HG02970 (cell line): ENCODE results near the gene FBXO27.
"Not testable (repeated sequence)": the region's sequence is repeated elsewhere in the genome, so short reads cannot be mapped to it uniquely, and the experiment has no call there.

Source experiments
- ATAC-seq: cut with Tn5 transposase; IDR thresholded peaks from one replicate; pipeline ENCODE4 v1.9.1; 2021; ENCODE audit warnings: mild to moderate bottlenecking, moderate library complexity, moderate number of reproducible peaks; ENCODE audit not compliant: unreplicated experiment, low FRiP score

FBXO27 gene, protein sequence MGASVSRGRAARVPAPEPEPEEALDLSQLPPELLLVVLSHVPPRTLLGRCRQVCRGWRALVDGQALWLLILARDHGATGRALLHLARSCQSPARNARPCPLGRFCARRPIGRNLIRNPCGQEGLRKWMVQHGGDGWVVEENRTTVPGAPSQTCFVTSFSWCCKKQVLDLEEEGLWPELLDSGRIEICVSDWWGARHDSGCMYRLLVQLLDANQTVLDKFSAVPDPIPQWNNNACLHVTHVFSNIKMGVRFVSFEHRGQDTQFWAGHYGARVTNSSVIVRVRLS

DNA sequence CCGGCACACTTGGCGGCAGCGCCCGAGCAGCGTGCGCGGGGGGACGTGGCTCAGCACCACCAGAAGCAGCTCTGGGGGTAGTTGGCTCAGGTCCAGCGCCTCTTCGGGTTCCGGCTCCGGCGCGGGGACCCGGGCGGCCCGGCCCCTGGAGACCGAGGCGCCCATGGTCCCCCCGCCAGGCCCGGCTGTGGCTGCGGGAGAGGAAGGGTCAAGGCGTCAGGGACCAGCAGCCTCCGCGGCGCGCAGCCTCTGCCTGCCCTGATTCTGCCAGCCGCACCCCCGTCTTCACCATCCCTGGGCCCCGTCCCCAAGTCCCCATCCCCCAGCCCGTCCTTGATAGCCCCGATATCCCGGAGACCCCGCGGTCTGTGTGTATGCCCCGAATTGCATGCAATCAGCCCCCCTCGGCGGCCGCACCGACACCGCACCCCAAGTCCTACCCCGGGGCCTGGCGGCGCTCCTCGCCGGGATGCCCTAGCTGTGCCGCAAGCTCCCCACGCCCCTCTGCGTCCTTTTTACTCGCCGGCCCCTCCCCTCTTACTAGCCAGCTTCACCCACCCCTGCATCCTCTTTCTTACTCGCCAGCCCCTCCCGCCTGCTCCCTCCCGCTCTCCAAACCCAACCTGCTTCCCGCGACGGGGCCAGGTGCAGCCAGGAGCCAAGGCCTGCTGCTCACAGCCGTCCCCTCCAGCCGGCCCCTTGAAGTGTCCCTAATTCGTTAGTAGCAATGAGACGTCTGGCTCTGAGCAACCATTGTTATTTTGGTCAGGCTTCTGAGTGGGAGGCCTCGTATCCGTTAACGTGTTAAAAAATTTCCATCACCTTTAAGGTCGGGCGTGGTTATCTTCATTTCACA is at the start of gene FBXO27:
Gene FBXO27, minus strand, starts transcription at position 487 of the 856 bp plus-strand sequence. Its CDS starts 322 bp downstream, at position 165.
- no peak for ATAC-seq

DNA sequence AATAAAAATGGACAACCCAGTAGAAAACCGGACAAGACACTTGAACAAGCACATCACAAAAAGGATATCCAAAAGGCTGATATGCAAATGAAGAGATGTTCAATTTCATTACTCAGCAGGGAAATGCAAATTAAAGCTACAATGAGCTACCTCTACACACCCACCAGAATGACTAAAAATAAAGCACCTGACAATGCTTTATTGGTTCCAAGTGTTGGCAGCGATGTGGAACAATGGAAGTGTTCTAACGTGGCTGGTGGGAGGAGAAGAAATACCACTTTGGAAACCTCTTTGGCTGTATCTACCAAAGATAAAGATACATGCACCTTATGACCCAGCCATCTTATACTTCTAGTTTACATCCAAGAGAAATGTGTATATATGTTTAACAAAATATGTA is 48.1 kb upstream of the FBXO27 start:
- ATAC-seq = no peak

DNA sequence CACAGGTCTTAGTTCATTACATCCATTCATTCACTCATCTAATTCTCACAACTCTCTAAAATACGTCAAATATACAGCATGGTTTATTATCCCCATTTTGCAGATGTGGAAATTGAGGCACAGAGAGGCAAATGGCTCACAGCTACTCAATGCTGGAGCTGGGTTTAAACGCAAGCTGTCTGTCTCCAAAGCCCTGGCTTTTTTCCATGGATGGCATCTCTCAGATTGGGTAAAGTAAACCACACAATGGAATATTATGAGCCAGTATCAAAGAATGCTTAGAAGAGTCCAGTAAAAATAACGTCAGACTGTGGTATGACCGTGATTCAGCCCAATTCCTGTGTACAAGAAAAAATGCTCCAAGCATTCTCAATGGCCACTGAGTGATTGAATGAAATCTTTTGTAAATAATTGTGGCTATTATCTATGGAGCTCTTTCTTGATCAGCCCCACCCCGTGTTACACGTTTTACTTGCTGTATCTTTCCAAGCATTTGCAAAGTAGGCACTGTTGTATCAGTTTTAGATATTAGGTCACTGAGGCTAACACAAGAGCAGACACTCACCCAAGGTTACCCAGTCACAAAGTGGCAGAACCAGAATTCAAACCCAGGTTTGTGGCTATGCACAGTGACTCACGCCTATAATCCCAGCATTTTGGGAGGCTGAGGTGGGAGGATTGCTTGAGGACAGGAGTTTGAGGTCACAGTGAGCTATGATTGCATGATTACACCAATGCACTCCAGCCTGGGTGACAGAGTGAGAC is 46.3 kb upstream of the FBXO27 start:
- ATAC-seq = no peak

DNA sequence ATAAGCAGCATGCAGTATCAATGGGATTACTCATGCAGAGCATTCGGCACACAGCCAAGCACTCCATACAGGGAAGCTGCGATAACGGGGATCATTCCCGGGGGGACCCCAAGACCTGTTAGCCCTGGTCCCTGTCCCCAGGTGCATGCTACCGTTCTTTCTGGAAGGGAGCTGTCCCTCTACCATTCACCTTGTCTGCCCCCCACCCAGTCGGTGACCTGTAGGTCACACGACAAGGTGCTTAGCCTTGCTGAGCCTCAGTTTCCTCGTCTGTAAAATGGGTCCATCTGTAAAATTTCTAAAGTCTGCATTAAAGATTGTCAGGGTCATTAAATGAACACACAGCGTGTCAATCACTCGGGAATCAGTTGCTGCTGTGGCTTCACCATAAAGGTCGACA is 45.0 kb upstream of the FBXO27 start:
- no peak for ATAC-seq

DNA sequence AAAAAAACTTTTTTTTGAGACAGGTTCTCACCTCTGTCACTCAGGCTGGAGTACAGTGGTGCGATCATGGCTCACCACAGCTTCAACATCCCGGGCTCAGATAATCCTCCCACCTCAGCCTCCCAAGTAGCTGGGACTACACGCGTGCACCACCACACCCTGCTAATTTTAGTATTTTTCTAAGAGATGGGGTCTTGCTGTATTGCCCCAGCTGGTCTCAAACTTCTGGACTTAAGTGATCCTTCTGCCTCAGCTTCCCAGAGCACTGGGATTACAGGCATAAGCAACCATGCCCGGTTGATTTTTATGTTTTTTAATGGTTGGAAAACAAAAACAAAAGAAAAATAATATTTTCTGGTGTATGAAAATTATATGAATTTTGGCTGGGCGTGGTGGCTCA is 42.6 kb upstream of the FBXO27 start:
- no peak for ATAC-seq

DNA sequence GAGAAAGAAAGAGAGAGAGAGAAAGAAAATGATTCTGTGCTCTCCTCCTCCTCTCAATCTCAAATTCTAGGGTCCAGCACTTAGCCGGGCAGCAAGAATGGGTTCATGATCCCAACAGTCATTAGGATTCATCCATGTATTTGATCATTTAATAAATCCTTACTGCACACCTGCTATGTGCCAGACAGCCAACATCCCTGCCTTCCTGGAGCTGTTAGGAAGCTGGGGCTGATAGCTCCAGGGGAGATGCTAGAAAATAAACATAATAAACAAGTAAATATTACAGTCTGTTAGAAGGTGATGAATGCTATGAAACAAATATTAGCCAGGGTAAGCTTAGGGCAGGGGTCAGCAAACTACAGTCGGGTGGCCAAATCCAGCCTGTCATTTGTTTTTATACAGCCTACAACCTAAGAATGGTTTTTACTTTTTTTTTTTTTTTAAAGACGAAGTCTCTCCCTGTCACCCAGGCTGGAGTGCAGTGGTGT is 41.9 kb upstream of the FBXO27 start:
- no peak for ATAC-seq

DNA sequence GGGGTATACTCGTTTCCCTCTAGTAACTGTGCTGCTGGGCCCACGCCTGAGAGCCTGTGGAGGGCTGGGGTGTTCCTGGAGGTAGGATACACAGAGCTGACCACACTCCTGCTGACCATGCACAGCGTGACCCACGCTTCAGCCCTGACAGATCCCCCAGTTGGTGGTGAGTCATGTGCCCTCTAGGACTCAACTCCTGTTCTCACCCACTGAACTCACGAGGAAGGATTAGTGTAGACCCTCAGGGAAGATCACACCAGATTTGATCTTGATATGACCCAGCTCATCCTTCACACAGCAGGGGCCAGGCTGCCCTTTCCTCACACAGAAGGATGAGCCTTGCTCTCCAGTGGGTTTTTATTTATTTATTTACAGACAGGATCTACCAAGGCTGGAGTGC is 38.5 kb upstream of the FBXO27 start:
- ATAC-seq = no peak

DNA sequence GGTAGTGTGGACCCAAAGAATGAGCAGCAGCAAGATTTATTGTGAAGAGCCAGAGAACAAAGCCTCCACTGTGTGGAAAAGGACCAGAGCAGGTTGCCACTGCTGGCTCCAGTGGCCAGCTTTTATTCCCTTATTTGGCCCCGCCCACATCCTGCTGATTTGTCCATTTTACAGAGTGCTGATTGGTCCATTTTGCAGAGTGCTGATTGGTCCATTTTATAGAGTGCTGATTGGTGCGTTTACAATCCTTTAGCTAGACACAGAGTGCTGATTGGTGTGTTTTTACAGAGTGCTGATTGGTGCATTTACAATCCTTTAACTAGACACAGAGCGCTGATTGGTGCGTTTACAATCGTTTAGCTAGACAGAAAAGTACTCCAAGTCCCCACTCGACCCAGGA is 35.9 kb upstream of the FBXO27 start:
- not testable (repeated sequence) for ATAC-seq

DNA sequence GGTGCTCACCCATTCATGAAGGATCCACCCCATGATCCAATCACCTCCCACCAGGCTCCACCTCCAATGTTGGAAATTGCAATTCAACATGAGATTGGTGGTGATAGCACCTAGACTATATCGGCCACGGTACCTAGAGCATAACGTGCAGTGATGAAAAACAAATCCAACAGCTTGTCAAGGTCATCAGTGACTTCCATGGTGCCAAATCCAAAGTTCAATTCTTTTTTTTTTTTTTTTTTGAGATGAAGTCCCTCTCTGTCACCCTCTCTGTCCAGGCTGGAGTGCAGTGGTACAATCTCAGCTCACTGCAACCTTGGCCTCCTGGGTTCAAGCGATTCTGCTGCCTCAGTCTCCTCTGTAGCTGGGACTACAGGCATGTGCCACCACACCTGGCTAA is 34.8 kb upstream of the FBXO27 start:
- ATAC-seq = no peak

DNA sequence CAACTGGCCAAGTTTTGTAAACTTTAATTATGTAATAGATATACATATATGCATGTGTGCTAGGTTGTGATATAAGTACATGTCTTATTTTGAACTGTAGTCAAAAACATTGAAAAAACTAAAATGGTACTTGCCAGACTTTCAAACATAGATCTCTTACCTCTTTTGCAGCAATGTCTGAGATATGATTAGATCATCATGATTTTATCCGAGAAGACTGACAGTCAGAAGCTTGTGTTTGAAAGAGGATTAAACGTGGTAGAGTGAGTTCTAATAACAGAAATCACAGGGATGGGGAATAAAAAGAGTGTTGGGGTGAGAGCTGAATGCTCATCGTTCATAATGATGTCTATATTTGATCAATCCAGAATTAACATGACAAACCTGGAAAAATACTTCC is 33.6 kb upstream of the FBXO27 start:
- ATAC-seq = no peak

DNA sequence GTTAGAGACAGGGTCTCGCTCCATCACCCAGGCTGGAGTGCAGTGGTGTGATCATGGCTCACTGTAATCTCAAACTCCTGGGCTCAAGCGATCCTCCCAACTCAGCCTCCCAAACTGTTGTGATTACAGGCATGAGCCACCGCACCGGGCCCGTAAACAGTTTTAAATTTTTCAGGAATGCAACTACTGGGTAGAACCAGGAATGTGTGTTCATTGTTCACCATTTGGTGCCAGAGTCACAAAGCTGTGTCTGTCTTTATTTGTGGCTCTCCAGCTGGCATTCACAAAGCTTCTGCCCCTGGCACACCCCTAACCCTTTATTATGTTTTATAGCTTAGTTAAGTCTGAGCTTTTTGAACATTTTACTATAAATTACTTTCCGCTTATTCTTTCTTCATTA is 32.1 kb upstream of the FBXO27 start:
- no peak for ATAC-seq

DNA sequence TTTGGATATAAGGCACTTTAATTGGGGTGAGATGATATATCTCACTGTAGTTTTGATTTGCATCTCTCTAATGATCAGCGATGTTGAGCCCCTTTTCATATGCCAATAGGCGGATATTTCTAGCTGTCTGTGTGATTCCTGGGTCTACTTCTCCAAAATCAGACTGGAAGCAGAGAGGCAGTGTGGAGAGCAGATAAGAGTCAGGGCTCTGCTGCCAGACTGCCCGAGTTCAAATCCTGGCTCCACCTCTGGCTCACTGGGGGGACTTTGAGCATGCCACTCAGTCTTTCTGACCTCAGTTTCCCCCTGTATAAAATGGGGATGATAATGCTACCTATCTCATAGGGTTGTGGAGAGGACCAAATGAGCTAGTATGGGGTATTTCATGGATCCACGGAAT is 27.8 kb upstream of the FBXO27 start:
- no peak for ATAC-seq

DNA sequence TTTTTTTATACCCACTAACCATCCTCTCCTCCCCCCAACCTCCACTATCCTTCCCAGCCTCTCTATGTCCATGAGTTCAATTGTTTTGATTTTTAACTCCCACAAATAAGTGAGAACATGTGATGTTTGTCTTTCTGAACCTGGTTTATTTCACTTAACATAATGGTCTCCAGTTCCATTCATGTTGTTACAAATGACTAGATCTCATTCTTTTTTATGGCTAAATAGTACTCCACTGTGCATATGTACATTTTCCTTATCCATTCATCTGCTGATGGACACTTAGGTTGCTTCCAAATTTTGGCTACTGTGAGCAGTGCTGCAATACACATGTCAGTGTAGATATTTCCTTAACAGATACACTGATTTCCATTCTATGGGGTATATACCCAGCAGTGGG is 27.0 kb upstream of the FBXO27 start:
- no peak for ATAC-seq

DNA sequence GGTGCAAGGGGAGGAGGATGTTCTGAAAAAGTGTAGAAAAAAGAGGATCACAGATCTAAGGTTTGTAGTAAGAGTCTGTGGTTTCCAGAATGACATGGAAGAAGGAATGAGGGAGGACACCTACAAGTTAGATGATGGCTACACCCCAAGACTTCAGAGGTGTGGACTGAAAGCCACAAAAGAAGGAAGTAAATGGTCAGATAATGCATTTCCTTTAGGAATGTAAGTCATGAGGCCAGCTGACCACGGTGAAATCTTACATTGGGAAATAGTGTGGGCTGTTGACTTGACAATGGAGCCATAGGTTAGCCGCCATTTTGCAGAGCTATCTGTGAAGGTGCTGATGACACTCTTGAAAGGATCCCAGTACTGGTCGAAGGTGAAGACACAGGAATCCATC is 25.3 kb upstream of the FBXO27 start:
- no peak for ATAC-seq

DNA sequence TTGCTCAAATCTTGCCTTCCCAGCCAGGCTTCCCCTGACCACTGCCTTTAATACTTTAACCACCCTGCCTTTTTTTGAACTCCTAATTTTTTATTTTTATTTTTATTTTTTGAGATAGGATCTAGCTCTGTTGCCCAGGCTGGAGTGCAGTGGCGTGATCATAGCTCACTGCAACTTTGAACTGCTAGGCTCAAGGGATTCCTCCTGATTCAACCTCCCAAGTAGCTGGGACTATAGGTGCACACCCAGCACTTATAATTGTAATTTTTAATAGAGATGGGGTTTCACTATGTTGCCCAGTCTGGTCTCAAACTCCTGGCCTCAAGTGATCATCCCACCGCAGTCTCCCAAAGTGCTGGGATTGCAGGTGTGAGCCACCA is 21.7 kb upstream of the FBXO27 start:
- no peak for ATAC-seq

DNA sequence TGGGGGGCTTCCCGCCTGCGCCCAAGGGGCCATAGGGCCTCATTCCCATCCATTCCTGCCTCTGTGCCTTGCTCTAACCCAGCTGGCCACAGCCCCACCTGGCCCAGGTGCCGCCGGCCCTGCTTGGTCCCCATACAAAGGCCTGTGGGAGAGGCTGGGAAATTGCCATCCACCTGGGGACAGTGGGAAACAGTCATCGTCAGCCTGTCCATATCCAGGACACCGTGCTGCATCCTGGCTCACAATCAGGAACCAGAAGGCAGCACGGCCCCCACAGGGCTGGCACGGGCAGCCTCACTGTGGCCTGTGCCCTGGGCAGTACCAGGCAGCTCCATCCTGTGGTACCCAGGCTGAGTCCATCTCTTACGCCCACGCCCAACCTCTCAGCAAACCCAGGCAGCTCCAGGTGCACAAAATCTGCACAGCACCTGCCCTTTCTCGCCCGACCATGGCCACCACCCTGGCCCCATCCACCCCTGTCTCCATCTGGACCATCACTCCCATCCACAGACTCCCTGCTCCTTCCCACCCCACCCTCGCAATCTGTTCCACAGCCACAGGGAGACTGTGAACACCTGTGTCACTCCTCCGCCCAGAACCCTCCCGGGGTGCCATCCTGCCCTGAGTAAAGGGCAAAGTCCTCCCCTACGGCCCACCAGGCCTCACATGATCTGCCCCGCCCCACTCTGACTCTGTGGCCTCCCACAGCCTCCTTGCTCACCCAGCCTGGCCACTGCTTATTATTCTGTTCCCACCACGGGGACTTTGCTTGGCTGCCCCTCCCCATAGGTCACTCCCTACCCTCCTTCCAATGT is 21.1 kb upstream of the FBXO27 start:
- ATAC-seq = no peak

DNA sequence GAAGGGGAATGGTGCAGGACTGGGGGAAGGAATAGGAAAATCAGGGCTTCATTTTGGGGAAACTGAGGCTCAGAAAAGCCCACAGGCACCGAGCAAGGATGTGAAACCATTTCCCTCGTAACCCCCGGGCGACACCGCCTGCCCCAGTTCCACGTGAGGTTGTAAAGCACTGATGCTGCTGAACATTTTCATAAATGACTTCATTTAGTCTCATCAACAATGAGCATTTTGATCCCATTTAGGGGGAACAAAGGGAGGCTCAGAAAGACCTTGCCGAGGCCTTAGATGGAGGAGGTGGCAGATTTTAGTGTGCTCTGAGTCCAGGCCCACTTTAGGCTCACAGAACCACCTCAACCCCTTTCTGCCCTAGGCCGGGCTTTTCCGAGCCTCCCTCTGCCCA is 20.5 kb upstream of the FBXO27 start:
- ATAC-seq = no peak

DNA sequence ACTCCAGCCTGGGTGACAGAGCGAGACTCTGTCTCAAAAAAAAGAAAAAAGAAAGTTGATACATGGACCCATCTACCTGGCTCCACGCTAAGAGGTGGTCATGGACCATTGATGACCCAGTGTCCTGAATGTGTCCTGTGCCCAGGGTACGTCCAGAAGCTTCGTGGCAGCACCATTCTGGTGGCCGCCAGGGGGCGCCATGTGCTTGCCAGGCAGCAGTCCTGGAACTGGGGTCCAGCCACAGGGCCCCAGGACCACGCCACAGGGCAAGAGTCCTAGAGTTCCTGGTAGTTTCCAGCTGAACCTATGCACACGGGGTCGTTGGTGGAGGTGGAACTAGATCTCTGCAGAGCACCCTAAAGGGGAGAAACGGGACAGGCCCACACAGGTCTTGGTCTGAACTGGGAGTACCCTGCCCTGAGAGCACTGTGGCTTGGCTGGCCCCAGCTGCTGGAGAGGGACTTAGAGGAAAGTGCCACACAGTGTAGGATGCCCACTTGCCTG is 19.9 kb upstream of the FBXO27 start:
- ATAC-seq = no peak

DNA sequence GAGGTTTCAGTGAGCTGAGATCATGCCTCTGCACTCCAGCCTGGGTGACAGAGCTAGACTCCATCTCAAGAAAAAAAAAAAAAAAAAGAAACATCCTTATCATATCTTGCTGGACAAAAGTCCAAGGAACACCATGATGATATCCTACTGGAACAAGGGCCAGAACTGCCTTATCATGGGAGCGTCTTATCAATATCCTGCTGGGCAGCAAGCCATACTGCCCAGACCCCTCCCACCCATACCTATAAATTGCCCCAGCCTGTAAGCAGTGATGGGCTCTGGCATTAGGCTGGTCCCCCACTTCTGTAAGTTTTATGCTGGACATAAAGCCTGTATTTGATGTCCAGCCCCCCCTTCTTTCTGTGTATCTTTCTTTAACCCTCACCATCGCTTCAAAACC is 14.7 kb upstream of the FBXO27 start:
- ATAC-seq = no peak
